ENCODE data around the gene CTXND1.
"Not testable (repeated sequence)": the region's sequence is repeated elsewhere in the genome, so short reads cannot be mapped to it uniquely, and the experiment has no call there.

CTXND1 gene
- 0 to 3.0 (median 0) reads per million in 17 experiments for total RNA-seq

- DNase-seq = no peak
These were observed at the start of gene CTXND1 for GRCh38 chr15:80252121-80252518. TSS of gene CTXND1 (minus strand) at chr15:80252213. CDS start at chr15:80201949, 50,264 bp downstream.

- DNase-seq = no peak
These were observed 49.5 kb upstream of the CTXND1 start for GRCh38 chr15:80301472-80301871.

- DNase-seq = not testable (repeated sequence)
These were observed 43.8 kb upstream of the CTXND1 start for GRCh38 chr15:80295777-80296176.

GRCh38 chr15:80292079-80292478 is 40.1 kb upstream of the CTXND1 start:
- no peak for DNase-seq

GRCh38 chr15:80290891-80291290 is 38.9 kb upstream of the CTXND1 start:
- not testable (repeated sequence) for DNase-seq

GRCh38 chr15:80289528-80290495 is 37.8 kb upstream of the CTXND1 start:
- no peak for DNase-seq

GRCh38 chr15:80288131-80288530 is 36.1 kb upstream of the CTXND1 start:
- no peak for DNase-seq

- DNase-seq = no peak
These were observed 34.0 kb upstream of the CTXND1 start for GRCh38 chr15:80286055-80286454.

- DNase-seq = no peak
These were observed 33.4 kb upstream of the CTXND1 start for GRCh38 chr15:80285379-80285778.

GRCh38 chr15:80283531-80283930 is 31.5 kb upstream of the CTXND1 start:
- DNase-seq = no peak

GRCh38 chr15:80277147-80277546 is 25.1 kb upstream of the CTXND1 start:
- DNase-seq = no peak

GRCh38 chr15:80275961-80276360 is 23.9 kb upstream of the CTXND1 start:
- peak; percentile 10 to 44 (median 32) for DNase-seq

GRCh38 chr15:80274996-80275395 is 23.0 kb upstream of the CTXND1 start:
- no peak for DNase-seq

GRCh38 chr15:80274554-80274953 is 22.5 kb upstream of the CTXND1 start:
- DNase-seq = no peak

GRCh38 chr15:80272987-80273386 is 21.0 kb upstream of the CTXND1 start:
- DNase-seq = no peak

GRCh38 chr15:80270472-80270871 is 18.5 kb upstream of the CTXND1 start:
- no peak for DNase-seq

GRCh38 chr15:80268101-80268500 is 16.1 kb upstream of the CTXND1 start:
- DNase-seq = no peak

- no peak for DNase-seq
These were observed 15.6 kb upstream of the CTXND1 start for GRCh38 chr15:80267658-80268057.

- DNase-seq = no peak
These were observed 14.7 kb upstream of the CTXND1 start for GRCh38 chr15:80266745-80267144.

GRCh38 chr15:80266113-80266512 is 14.1 kb upstream of the CTXND1 start:
- no peak for DNase-seq

GRCh38 chr15:80265021-80265420 is 13.0 kb upstream of the CTXND1 start:
- DNase-seq = no peak

- peak in 1 of 4 experiments; percentile 4 for DNase-seq
These were observed 12.0 kb upstream of the CTXND1 start for GRCh38 chr15:80264031-80264430.

- DNase-seq = no peak
These were observed 8.5 kb upstream of the CTXND1 start for GRCh38 chr15:80260551-80260950.

- no peak for DNase-seq
These were observed 8.0 kb upstream of the CTXND1 start for GRCh38 chr15:80259942-80260510.
